GM21737 (cell line): ENCODE data around the gene TBC1D32.
"Not testable (repeated sequence)": the region's sequence is repeated elsewhere in the genome, so short reads cannot be mapped to it uniquely, and the experiment has no call there.

Experiments
- ATAC-seq: cut with Tn5 transposase; IDR thresholded peaks from one replicate; pipeline ENCODE4 v1.9.1; 2021; ENCODE audit warnings: mild to moderate bottlenecking, moderate library complexity; ENCODE audit not compliant: unreplicated experiment

TBC1D32 gene

DNA sequence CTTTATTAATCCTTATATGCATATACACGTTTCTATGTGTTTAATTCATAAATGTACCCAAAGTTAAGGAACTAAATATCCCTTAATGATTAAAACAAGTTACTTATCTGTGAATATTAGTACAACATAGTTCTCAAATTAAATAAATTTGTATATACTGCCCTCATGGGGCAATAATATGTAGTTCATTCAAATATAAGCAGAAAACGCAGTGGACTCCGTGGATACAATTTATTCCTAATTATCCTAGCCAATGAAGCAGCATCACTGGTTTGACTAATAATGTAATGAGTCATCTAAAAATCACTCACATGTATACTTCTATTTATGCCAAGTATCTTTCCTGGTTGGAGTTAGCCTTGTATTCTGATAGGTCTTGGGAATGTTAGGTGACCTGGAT lies 111.6 kb downstream of the TBC1D32 start:
- no peak for ATAC-seq

DNA sequence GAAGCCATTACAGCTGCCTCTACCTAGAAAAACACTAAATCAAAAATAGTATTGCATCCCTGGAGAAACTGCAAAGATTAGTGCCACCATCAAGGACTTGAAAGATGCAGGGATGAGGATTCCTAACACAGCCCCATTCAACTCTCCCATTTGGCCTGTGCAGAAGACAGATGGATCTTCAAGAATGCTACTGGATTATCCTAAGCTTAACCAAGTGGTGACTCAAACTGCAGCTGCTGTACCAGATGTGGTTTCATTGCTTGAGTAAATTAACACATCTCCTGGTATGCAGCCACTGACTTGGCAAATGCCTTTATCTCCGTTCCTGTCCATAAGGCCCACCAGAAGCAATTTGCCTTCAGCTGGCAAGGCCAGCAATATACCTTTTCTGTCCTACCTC lies 117.4 kb downstream of the TBC1D32 start:
- no peak for ATAC-seq

- not testable (repeated sequence) for ATAC-seq
Observed at GRCh38 chr6:121213341-121213740, 120.9 kb downstream of the TBC1D32 start.

- ATAC-seq = no peak
Observed at GRCh38 chr6:121210943-121211342, 123.3 kb downstream of the TBC1D32 start.

GRCh38 chr6:121205569-121205968 lies 128.7 kb downstream of the TBC1D32 start:
- no peak for ATAC-seq

DNA sequence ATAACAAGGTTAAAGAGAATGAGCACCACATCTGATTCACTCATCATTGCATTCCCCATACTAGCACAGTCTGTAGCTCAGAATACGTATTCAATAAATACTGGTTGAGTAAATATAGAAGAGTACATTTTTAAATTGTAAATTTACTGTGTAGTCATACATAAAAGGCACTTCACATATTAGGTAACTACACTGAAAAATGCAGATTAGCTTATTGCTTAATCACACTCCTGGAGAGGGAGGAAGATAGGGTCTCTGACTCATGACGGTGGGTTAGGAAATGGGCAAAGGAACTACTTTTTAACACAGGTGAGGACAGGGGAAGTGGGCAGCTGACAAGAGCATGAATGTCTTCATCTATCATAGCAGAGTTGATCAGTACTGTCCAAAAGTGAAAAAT lies 133.2 kb downstream of the TBC1D32 start:
- no peak for ATAC-seq

- not testable (repeated sequence) for ATAC-seq
Observed at GRCh38 chr6:121196042-121196441, 138.2 kb downstream of the TBC1D32 start.

DNA sequence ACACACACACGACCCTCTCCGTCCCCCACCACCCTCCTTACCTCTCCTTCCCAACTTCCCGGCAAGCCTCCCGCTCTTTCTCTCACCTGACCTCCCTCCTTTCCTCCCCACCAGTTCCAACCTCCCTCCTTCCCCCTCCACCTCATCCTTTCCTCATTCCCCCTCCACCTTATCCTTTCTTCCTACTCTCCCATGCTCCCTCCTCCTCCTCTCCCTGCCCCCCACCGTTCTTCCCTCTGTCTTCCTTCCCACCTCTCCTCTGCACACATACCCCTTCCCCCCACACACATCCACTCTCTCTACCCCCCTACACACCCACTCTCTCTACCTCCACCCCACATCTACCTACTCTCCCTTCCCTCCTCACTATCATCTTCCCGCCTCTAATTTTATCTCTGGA lies 144.2 kb downstream of the TBC1D32 start:
- no peak for ATAC-seq

DNA sequence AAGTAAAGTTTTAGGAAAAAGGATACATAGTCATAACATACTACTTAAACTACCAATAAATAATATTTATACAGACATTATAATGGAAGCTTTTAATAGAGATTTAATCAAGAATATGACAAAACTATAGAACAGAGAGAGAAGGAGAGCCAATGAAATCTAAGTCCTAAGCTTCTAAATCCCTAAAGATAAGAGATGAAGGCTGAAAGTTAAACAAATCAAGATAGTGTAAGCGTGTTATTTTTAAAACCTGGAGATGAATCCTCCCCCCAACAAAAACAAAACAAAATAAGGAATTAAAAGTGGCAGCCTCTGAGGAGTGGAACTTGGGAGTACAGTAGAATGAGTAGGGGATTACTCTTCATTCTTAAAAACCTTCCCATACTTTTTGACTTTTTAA lies 145.9 kb downstream of the TBC1D32 start:
- no peak for ATAC-seq

DNA sequence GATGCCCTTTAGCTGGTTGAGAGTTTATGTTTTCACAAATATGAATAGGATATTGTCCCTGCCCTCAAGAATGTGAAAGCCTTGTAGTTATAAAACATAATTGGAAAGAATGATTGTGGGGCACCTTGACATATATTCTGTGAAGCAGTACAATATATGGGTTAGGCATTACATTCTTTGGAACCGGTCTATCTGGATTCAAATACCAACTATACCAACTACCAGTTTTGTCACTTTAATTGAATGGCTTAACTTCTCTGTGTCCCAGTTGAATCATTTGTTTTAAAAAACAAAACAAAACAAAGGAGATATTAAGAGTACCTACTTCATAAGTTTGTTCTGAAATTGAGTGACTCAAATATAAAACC lies 146.5 kb downstream of the TBC1D32 start:
- no peak for ATAC-seq

DNA sequence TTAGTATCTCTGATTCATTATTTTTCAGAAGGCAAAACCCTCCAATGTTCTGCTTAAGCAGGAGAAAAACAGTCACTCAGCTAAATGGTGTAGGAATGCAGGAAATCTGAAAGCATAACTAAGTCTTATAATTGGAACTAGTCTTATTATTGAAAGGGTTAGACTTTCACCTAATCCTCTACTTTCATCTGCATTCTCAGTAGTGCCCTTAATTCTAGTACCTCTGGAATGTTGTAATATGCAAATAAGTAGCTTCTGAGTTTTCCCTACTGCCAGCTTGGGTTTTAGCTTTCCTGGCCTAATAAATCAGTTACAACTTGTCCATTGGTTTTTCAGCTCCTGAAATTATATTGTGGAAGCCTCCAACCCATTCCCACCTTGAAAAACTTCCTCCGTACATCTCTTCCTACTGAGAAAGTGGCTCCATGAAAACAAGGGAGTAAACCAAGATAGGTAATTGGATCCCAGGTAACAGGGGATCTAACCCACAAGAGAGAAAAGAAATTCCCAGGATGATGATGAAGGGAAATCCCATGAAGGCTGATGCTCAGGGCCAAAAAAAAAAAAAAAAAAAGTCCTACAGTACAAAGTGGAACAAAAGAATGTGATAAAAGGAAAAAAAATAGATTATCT lies 147.0 kb downstream of the TBC1D32 start:
- ATAC-seq = no peak

GRCh38 chr6:121183742-121184141 lies 150.5 kb downstream of the TBC1D32 start:
- no peak for ATAC-seq

- no peak for ATAC-seq
Observed at GRCh38 chr6:121175827-121176226, 158.5 kb downstream of the TBC1D32 start.

DNA sequence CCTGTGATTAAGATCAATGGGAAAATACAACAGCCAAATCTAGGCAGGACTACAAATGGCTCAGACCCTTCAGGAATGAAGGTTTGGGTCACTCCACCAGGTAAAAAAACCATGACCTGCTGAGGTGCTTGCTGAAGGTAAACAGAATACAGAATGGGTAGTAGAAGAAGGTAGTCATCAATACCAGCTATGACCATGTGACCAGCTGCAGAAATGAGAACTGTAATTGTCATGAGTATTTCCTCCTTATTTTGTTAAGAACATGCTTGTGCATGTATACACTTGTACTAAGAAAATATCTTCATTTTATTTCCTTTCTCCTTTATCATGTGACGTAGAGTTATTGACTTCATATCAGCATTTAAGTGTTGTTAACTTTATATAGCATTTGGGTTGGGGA lies 161.8 kb downstream of the TBC1D32 start:
- not testable (repeated sequence) for ATAC-seq

DNA sequence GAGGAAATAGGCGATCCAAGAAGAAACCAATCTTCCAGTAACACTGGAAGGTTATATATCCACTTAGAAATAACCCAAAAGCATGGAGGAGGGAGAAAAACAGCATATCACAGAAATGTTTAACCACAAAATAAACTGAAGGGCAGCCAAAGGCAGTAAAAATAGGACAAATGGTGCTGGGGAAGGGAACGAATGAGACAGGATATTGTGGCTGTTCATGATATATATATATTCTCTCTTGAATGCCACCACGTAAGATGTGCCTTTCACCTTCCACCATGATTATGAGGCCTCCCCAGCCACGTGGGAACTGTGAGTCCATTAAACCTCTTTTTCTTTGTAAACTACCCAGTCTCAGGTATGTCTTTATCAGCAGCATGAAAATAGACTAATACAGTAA lies 162.4 kb downstream of the TBC1D32 start:
- no peak for ATAC-seq

- ATAC-seq = no peak
Observed at GRCh38 chr6:121161886-121162285, 172.4 kb downstream of the TBC1D32 start.

DNA sequence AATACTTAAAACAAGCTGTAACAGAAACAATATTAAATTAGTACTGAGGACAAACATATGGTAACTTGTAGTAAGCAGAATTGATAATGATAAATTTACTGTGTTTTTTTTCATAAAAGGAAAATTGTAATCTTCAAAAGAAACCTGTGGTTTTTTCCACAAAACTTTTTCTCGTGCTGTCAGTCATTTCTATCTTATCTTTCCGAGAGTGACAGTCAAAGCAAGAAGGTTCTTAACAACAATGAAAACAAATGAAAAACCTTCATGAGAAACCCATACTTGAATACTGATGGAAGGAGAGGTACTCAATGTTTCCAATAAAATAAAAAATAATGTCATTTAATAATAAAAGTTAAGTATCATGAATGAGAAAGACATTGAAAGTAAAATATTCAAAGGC lies 174.0 kb downstream of the TBC1D32 start:
- ATAC-seq = no peak

GRCh38 chr6:121158891-121159290 lies 175.4 kb downstream of the TBC1D32 start:
- ATAC-seq = no peak

GRCh38 chr6:121158438-121158837 lies 175.8 kb downstream of the TBC1D32 start:
- ATAC-seq = no peak

- ATAC-seq = no peak
Observed at GRCh38 chr6:121157906-121158305, 176.4 kb downstream of the TBC1D32 start.

DNA sequence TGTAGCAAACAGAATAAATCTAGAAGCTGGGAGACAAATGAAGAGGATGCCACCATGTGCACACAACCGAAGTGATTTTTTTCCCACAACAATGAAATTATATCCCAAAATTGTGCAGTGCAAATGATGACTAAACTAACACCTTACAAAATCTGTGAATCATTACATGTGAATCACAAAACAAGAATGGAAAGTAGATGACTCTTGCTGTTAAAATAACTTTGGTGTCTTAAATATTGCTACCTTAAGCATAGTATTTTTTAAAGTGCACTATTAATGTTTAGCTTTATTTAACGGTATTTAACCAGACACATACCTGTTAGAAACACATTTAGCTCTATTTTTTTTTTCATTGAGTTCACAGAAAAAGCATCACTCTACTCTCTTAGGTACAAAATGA lies 190.8 kb downstream of the TBC1D32 start:
- no peak for ATAC-seq

GRCh38 chr6:121142093-121142492 lies 192.2 kb downstream of the TBC1D32 start:
- no peak for ATAC-seq

DNA sequence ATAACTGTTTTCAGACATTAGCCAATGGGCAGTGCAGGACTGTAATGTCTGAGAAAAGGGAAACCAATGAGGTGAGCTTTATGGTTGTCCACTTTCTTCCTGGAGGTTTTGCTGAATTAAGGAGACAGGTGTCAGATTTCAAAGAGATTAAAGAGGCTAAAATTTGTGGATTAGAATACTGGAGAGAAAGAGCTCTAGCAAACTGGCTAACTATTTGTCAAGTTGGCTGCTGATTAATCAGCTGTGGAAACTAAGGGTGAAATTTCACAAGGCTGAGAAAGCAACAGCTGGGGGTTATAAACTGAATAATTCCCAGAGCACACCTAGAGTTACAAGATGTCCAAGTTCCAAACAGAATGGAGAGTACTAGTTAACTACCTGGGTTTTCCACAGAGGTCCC lies 198.9 kb downstream of the TBC1D32 start:
- no peak for ATAC-seq
